ENCODE results near the gene PTGES3L. TPM values are rescaled to one million over a fixed set of nuclear protein-coding genes. Genes with fewer than 3 reads are reported as not detected.

Gene PTGES3L
- total and polyA plus RNA-seq, 2 of the 13 experiments (the other 11 are each of a cell fraction or from before 2014, with no cell fraction given): 1.2 to 2.9 TPM

- TF ChIP-seq, protein P1, sequence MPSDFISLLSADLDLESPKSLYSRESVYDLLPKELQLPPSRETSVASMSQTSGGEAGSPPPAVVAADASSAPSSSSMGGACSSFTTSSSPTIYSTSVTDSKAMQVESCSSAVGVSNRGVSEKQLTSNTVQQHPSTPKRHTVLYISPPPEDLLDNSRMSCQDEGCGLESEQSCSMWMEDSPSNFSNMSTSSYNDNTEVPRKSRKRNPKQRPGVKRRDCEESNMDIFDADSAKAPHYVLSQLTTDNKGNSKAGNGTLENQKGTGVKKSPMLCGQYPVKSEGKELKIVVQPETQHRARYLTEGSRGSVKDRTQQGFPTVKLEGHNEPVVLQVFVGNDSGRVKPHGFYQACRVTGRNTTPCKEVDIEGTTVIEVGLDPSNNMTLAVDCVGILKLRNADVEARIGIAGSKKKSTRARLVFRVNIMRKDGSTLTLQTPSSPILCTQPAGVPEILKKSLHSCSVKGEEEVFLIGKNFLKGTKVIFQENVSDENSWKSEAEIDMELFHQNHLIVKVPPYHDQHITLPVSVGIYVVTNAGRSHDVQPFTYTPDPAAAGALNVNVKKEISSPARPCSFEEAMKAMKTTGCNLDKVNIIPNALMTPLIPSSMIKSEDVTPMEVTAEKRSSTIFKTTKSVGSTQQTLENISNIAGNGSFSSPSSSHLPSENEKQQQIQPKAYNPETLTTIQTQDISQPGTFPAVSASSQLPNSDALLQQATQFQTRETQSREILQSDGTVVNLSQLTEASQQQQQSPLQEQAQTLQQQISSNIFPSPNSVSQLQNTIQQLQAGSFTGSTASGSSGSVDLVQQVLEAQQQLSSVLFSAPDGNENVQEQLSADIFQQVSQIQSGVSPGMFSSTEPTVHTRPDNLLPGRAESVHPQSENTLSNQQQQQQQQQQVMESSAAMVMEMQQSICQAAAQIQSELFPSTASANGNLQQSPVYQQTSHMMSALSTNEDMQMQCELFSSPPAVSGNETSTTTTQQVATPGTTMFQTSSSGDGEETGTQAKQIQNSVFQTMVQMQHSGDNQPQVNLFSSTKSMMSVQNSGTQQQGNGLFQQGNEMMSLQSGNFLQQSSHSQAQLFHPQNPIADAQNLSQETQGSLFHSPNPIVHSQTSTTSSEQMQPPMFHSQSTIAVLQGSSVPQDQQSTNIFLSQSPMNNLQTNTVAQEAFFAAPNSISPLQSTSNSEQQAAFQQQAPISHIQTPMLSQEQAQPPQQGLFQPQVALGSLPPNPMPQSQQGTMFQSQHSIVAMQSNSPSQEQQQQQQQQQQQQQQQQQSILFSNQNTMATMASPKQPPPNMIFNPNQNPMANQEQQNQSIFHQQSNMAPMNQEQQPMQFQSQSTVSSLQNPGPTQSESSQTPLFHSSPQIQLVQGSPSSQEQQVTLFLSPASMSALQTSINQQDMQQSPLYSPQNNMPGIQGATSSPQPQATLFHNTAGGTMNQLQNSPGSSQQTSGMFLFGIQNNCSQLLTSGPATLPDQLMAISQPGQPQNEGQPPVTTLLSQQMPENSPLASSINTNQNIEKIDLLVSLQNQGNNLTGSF (CRISPR knock-in tag; IDR thresholded peaks at IDR 0.05): no peak
- TF ChIP-seq GMEB1 (CRISPR knock-in tag; IDR thresholded peaks at IDR 0.05; ENCODE audit: borderline replicate concordance) (no peak; the same call in 1 of the 2 replicates), ZNF3 (CRISPR knock-in tag; IDR thresholded peaks at IDR 0.05) (no peak), ZNF792 (CRISPR knock-in tag; IDR thresholded peaks at IDR 0.05) (0 out of 2 replicates have a peak, but pooled peaks have one; percentile 73), ZBTB4 (CRISPR knock-in tag; IDR thresholded peaks at IDR 0.05; ENCODE audit: borderline replicate concordance) (0 out of 2 replicates have a peak, but pooled peaks have one; percentile 17), ZNF367 (CRISPR knock-in tag; IDR thresholded peaks at IDR 0.05; ENCODE audit: borderline replicate concordance) (no peak), PRMT3 (CRISPR knock-in tag; IDR thresholded peaks at IDR 0.05; ENCODE audit: borderline replicate concordance, low read depth) (no peak), USF2 (IDR thresholded peaks at IDR 0.05; ENCODE audit: low read depth, low read length) (no peak), USF2 (CRISPR knock-in tag; IDR thresholded peaks at IDR 0.05; ENCODE audit: borderline replicate concordance) (0 out of 2 replicates have a peak, but pooled peaks have one; percentile 25), MBNL3 (CRISPR knock-in tag; conservative IDR thresholded peaks at IDR 0.05) (no peak)
- TF ChIP-seq, protein P2, sequence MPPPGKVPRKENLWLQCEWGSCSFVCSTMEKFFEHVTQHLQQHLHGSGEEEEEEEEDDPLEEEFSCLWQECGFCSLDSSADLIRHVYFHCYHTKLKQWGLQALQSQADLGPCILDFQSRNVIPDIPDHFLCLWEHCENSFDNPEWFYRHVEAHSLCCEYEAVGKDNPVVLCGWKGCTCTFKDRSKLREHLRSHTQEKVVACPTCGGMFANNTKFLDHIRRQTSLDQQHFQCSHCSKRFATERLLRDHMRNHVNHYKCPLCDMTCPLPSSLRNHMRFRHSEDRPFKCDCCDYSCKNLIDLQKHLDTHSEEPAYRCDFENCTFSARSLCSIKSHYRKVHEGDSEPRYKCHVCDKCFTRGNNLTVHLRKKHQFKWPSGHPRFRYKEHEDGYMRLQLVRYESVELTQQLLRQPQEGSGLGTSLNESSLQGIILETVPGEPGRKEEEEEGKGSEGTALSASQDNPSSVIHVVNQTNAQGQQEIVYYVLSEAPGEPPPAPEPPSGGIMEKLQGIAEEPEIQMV (CRISPR knock-in tag; IDR thresholded peaks at IDR 0.05; ENCODE audit: low read depth): no peak
- TF ChIP-seq, protein P3, sequence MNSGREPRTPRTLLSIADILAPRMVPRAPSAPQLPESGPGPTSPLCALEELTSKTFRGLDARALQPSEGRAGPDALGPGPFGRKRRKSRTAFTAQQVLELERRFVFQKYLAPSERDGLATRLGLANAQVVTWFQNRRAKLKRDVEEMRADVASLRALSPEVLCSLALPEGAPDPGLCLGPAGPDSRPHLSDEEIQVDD (CRISPR knock-in tag; IDR thresholded peaks at IDR 0.05; ENCODE audit: borderline replicate concordance): no peak
These were observed 27.0 kb upstream of the PTGES3L start, which contains the start of gene IFI35 (continued) for GRCh38 chr17:43006639-43007551.

Measured in HepG2 (cell line).